Parathyroid adenoma (tissue), 2 donors: Measurements from ENCODE around the gene YPEL5.
A peak's percentile ranks its signal among the peaks of the same experiment; 100 is the strongest.
"Not testable (repeated sequence)": the region's sequence is repeated elsewhere in the genome, so short reads cannot be mapped to it uniquely, and the experiment has no call there.

Source experiments
- H2AFZ ChIP-seq: fragments of 300-600 bp; sonication (generic); one replicate; pipeline ENCODE4 v1.7.0; 2017; ENCODE audit warnings: antibody characterized with exemption, mild to moderate bottlenecking
- H3K27ac ChIP-seq: fragments of 300-600 bp; sonication (generic); one replicate; pipeline ENCODE4 v1.7.0; 2017
- H3K27me3 ChIP-seq: fragments of 300-600 bp; sonication (generic); one replicate; pipeline ENCODE4 v1.7.0; 2017; ENCODE audit warnings: low read length; ENCODE audit not compliant: control insufficient read depth, insufficient read depth
- H3K36me3 ChIP-seq: fragments of 300-600 bp; sonication (generic); one replicate; pipeline ENCODE4 v1.7.0; 2017; ENCODE audit warnings: low read length; ENCODE audit not compliant: control insufficient read depth, insufficient read depth
- H3K4me1 ChIP-seq: fragments of 300-600 bp; sonication (generic); one replicate; pipeline ENCODE4 v1.7.0; 2017; ENCODE audit warnings: control low read depth
- H3K4me2 ChIP-seq: fragments of 300-600 bp; sonication (generic); one replicate; pipeline ENCODE4 v1.7.0; 2017; ENCODE audit warnings: low read length
- H3K4me3 ChIP-seq: fragments of 300-600 bp; sonication (generic); one replicate; pipeline ENCODE4 v1.7.0; 2017; ENCODE audit warnings: low read depth, low read length
- H3K79me2 ChIP-seq: fragments of 300-600 bp; sonication (generic); one replicate; pipeline ENCODE4 v1.7.0; 2017; ENCODE audit warnings: control low read depth
- H3K9ac ChIP-seq: fragments of 300-600 bp; sonication (generic); one replicate; pipeline ENCODE4 v1.7.0; 2017; ENCODE audit warnings: mild to moderate bottlenecking
- H3K9me3 ChIP-seq: fragments of 300-600 bp; sonication (generic); one replicate; pipeline ENCODE4 v1.7.0; 2017; ENCODE audit warnings: low read length; ENCODE audit not compliant: control insufficient read depth
- TF ChIP-seq, protein P1 (sequence below): fragments of 300-600 bp; sonication (generic); IDR thresholded peaks from one replicate; pipeline ENCODE4 v1.7.0; 2017; ENCODE audit warnings: antibody characterized with exemption, mild to moderate bottlenecking
- donor health status: primary hyperparathyroidism.

Gene YPEL5

DNA sequence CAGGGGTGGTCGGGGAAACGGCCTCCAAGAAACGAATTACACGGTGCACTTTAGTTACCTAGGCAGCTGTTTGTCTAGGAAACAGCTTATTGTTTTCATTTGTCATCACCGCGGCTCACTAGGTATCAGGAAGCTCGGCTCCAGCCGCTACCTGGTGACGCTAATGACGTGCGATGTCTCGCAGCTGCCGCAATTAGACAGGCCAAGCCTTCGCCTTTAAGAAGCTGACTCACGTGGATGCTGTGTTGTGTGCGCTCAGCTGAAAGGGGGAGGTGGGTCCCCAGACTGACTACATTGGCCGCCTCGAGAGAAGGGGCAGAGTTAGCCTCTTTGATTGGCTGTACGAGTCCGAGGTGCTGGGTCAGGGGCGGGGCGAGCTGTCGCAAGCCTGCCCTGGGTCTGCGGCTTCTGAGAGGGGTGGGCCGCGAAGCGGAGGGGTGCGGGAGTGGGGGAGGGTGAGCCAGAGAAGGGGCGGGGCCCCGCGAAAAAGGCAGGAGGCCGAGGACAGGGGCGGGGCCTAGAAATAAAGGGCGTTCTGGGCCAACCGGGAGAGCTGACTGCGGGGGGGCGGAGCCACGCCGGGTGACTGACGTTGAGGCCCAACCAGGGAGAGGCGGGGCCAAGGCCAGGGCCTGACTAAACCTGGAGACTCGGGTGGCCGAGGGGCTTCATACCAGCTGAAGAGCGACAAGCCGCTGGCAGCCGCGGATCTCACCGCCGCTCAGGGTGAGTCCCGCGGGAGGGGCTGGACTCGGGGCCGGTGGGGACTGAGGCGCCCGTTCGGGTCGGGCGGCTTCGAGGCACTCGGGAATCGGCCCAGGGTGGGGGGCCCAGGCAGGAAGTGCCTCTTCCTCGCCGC is at the start of gene YPEL5:
TSS of gene YPEL5 (plus strand) at position 671 of the 859 bp plus-strand sequence. CDS start 9,645 bp downstream, outside the sequence.
- TF ChIP-seq, protein P1, sequence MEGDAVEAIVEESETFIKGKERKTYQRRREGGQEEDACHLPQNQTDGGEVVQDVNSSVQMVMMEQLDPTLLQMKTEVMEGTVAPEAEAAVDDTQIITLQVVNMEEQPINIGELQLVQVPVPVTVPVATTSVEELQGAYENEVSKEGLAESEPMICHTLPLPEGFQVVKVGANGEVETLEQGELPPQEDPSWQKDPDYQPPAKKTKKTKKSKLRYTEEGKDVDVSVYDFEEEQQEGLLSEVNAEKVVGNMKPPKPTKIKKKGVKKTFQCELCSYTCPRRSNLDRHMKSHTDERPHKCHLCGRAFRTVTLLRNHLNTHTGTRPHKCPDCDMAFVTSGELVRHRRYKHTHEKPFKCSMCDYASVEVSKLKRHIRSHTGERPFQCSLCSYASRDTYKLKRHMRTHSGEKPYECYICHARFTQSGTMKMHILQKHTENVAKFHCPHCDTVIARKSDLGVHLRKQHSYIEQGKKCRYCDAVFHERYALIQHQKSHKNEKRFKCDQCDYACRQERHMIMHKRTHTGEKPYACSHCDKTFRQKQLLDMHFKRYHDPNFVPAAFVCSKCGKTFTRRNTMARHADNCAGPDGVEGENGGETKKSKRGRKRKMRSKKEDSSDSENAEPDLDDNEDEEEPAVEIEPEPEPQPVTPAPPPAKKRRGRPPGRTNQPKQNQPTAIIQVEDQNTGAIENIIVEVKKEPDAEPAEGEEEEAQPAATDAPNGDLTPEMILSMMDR: no peak
- Histone ChIP-seq H3K27me3 (no peaks in the 10 kb centered on the region), H3K4me3 (peak within 1 kb of the TSS; percentile 97), H3K27ac (peak within 1 kb of the TSS; percentile 97), H3K79me2 (peaks cover 10% of the 10 kb centered on the region), H3K4me1 (peaks cover 24% of the 10 kb centered on the region), H3K36me3 (no peaks in the 10 kb centered on the region), H3K9ac (peak within 1 kb of the TSS; percentile 99), H2AFZ (peak within 1 kb of the TSS; percentile 91), H3K9me3 (no peaks in the 10 kb centered on the region), H3K4me2 (peak within 1 kb of the TSS; percentile 69)

DNA sequence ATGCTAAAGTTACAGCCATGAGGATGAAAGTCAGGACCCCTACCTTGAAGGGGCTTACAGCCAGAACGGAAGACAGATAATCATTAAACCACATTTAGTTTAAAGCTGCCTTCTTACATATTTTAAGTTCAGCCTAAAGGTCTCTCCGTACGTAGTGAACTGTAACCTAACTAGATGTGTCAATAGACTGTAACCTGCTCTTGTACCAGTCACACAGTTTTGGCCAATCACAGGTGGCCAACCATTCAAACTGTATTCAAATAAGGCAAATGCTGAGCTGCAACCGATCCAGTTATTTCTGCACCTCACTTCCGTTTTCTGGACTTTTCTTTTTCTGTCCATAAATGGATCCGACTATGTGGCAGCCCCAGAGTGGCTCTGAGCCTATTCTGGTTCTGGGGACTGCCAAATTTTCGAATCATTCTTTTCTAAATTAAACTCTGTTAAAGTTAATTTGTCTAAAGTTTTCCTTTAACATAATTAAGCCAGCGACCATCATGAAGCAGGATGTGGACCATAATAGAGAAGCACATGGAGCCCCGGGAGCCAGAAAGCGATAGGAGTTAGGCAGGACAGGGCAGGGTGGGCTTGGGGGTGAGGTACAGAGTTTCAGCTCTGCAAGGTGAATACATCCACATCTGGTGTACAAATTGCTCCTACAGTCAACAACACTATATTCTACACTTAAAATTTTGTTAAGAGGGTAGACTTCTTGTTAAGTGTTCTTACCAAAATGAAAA is 48.4 kb upstream of the YPEL5 start:
- H3K27ac ChIP-seq: no peak overlapping the region
- no peaks in the 10 kb centered on the region for H3K27me3 ChIP-seq
- H3K4me3 ChIP-seq: no peak overlapping the region
- H3K9ac ChIP-seq: no peak overlapping the region
- TF ChIP-seq, protein P1: no peak
- no peaks in the 10 kb centered on the region for H3K9me3 ChIP-seq
- no peaks in the 10 kb centered on the region for H3K4me1 ChIP-seq
- no peaks in the 10 kb centered on the region for H3K79me2 ChIP-seq
- no peaks in the 10 kb centered on the region for H3K36me3 ChIP-seq
- H2AFZ ChIP-seq: no peak overlapping the region
- H3K4me2 ChIP-seq: no peak overlapping the region

DNA sequence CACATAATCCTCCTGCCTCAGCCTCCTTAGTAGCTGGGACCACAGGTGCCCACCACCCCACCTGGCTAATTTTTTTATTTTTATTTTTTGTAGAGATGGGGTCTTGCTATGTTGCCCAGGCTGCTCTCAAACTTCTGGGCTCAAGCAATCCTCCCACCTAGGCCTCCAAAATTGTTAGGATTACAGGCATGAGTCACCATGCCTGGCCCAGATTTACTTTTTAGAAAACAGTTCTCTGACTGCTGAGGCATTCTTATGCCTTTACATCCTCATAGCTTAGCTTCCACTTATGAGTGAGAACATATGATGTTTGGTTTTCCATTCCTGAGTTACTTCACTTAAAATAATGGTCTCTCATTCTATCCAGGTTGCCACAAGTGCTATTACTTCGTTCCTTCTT is 47.4 kb upstream of the YPEL5 start:
- not testable (repeated sequence) for H3K9me3 ChIP-seq, H3K4me2 ChIP-seq, H3K36me3 ChIP-seq, H3K4me1 ChIP-seq, H3K27me3 ChIP-seq, H3K9ac ChIP-seq, H3K79me2 ChIP-seq, H2AFZ ChIP-seq, H3K4me3 ChIP-seq, H3K27ac ChIP-seq

DNA sequence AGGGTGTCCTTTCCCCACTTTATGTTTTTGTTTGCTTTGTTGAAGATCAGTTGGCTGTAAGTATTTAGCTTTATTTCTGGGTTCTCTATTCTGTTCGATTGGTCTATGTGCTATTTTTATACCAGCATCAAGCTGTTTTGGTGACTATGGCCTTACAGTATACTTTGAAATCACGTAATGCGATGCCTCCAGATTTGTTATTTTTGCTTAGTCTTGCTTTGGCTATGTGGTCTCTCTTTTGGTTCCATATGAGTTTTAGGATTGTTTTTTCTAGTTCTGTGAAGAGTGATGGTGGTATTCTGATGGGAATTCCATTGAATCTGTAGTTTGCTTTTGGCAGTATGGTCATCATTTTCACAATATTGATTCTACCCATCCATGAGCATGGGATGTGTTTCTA is 46.1 kb upstream of the YPEL5 start:
- H3K4me2 ChIP-seq, H3K27ac ChIP-seq, H3K9me3 ChIP-seq, H3K36me3 ChIP-seq, H3K4me1 ChIP-seq, H2AFZ ChIP-seq, H3K9ac ChIP-seq, H3K27me3 ChIP-seq, H3K4me3 ChIP-seq, H3K79me2 ChIP-seq: not testable (repeated sequence)

DNA sequence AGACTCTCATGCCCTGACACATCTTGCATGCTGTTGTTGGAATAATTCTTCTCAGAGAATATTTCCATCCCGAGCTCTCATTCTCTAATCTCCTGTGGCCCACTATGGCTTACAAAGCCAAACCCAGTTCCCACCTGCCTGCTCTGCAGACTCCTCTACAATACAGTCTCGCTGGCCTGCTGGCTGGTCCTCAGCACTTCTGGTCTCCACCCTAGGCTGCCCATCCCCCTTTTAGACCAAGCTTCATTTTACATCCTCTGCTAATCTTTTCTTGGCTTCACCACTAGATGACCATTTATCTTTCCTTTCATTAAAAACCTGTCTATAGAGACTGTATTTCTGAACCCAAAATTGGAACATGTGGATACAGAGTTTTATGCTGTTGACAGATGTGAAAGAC is 42.5 kb upstream of the YPEL5 start:
- H2AFZ ChIP-seq: no peak overlapping the region
- TF ChIP-seq, protein P1: no peak
- no peaks in the 10 kb centered on the region for H3K9me3 ChIP-seq
- no peaks in the 10 kb centered on the region for H3K79me2 ChIP-seq
- H3K4me2 ChIP-seq: no peak overlapping the region
- H3K4me1 ChIP-seq: no peaks in the 10 kb centered on the region
- H3K36me3 ChIP-seq: no peaks in the 10 kb centered on the region
- no peaks in the 10 kb centered on the region for H3K27me3 ChIP-seq
- no peak overlapping the region for H3K9ac ChIP-seq
- no peak overlapping the region for H3K27ac ChIP-seq
- H3K4me3 ChIP-seq: no peak overlapping the region
